K562 (cell line): ENCODE data around the gene SCYL1. TPM values are rescaled to one million over a fixed set of nuclear protein-coding genes. Genes with fewer than 3 reads are reported as not detected.
A peak's percentile ranks its signal among the peaks of the same experiment; 100 is the strongest.

Source experiments
- CUX1 ChIP-seq: fragments of 200-800 bp; sonication (Bioruptor generic); IDR thresholded peaks from 2 replicates; pipeline ENCODE4 v1.6.1; 2016; ENCODE audit warnings: missing genetic modification characterization, missing compliant biosample characterization
- ETV1 ChIP-seq: fragments of 450-650 bp; conservative IDR thresholded peaks from 2 replicates; pipeline ENCODE4 v1.6.1; 2016; ENCODE audit warnings: missing genetic modification characterization, control low read depth, low read depth, missing compliant biosample characterization
- ETV5 ChIP-seq: sonication (generic); formaldehyde crosslinking; IDR thresholded peaks from 2 replicates; pipeline ENCODE4 v1.4.0; 2020; ENCODE audit warnings: low read depth, mild to moderate bottlenecking, missing genetic modification reagents
- GTF2A2 ChIP-seq: IDR thresholded peaks from 2 replicates; pipeline ENCODE4 v1.6.1; 2016; ENCODE audit warnings: mild to moderate bottlenecking, missing genetic modification characterization, missing compliant biosample characterization
- HDAC8 ChIP-seq: fragments of 450-650 bp; IDR thresholded peaks from 2 replicates; pipeline ENCODE4 v1.6.1; 2016; ENCODE audit warnings: mild to moderate bottlenecking, missing genetic modification characterization, moderate library complexity, missing compliant biosample characterization
- KLF6 ChIP-seq: fragments of 250-450 bp; sonication (Bioruptor Pico); IDR thresholded peaks from 2 replicates; pipeline ENCODE4 v1.4.0; 2020; ENCODE audit warnings: mild to moderate bottlenecking, moderate library complexity, borderline replicate concordance
- MYC ChIP-seq, 2 experiments: fragments of 250-450 bp in 1 of 2; sonication (Bioruptor Pico) in 1 of 2; IDR thresholded peaks; 2 replicates each; pipeline versions ENCODE4 v1.5.1 to v1.6.1; 2012 to 2021; ENCODE audit warnings: low read depth in 2 of 2, borderline replicate concordance in 1 of 2, improper control_type of control experiment in 1 of 2, low read length in 1 of 2, mild to moderate bottlenecking in 1 of 2, moderate library complexity in 1 of 2
- PBX2 ChIP-seq, 2 experiments: IDR thresholded peaks in 1 of 2; conservative IDR thresholded peaks in 1 of 2; 2 replicates each; pipeline ENCODE4 v1.6.1; 2016; ENCODE audit warnings: low read depth in 2 of 2, mild to moderate bottlenecking in 1 of 2, missing compliant biosample characterization in 1 of 2, missing genetic modification characterization in 1 of 2, moderate library complexity in 1 of 2
- PHF21A ChIP-seq: fragments of 450-650 bp; IDR thresholded peaks from 2 replicates; pipeline ENCODE4 v1.6.1; 2017; ENCODE audit warnings: low read depth, borderline replicate concordance
- TEAD2 ChIP-seq: fragments of 450-650 bp; IDR thresholded peaks from 2 replicates; pipeline ENCODE4 v1.6.1; 2016; ENCODE audit warnings: missing genetic modification characterization, control low read depth, missing compliant biosample characterization
- TEAD4 ChIP-seq, 2 experiments: sonication (generic) in 1 of 2; formaldehyde crosslinking in 1 of 2; IDR thresholded peaks; 2 replicates each; pipeline versions ENCODE4 v1.6.1 to v1.8.0; 2012 to 2022; ENCODE audit warnings: borderline replicate concordance in 1 of 2, inconsistent platforms in 1 of 2, low read length in 1 of 2, mild to moderate bottlenecking in 1 of 2, missing genetic modification reagents in 1 of 2
- TRIM24 ChIP-seq, 2 experiments: fragments of 450-650 bp; IDR thresholded peaks; 2 replicates each; pipeline ENCODE4 v1.6.1; 2016
- VEZF1 ChIP-seq: fragments of 200-800 bp; sonication (Bioruptor generic); IDR thresholded peaks from 2 replicates; pipeline ENCODE4 v1.6.1; 2017; ENCODE audit warnings: missing genetic modification characterization, missing compliant biosample characterization
- ZKSCAN1 ChIP-seq: fragments of 150-350 bp; IDR thresholded peaks from 2 replicates; pipeline ENCODE4 v1.6.1; 2016; ENCODE audit warnings: low read depth, low read length
- ZNF507 ChIP-seq: conservative IDR thresholded peaks from 2 replicates; pipeline ENCODE4 v1.6.1; 2017; ENCODE audit warnings: missing genetic modification characterization, missing compliant biosample characterization
- polyA plus RNA-seq, 8 experiments: library from polyadenylated mRNA; depleted of rRNA in 4 of 8; stranded (reverse) in 5 of 8; unstranded in 3 of 8; fragments of >200 nt; fragmentation: Nextera tagmentation in 2 of 8; fragmentation: Illumina TruSeq in 1 of 8; extraction: Ambion mirVana in 2 of 8; extraction: Trizol in 1 of 8; gene quantifications; 2 replicates each; pipeline versions ENCODE4 v1.2.1 to v1.2.3, GENCODE V29; 2011 to 2014; ENCODE audit warnings: inconsistent platforms in 1 of 8, missing spikeins in 1 of 8
- total RNA-seq, 7 experiments: library from RNA; depleted of rRNA in 6 of 7; stranded (reverse); fragments of >200 nt in 6 of 7; fragmentation: Illumina TruSeq in 2 of 7; extraction: Trizol in 2 of 7; gene quantifications; 2 replicates each; pipeline versions ENCODE4 v1.2.1 to v1.2.3, GENCODE V29; 2011 to 2021; ENCODE audit warnings: low replicate concordance in 1 of 7

Gene SCYL1
- total and polyA plus RNA-seq, 9 of the 15 experiments (the other 6 are each of a cell fraction or from before 2014, with no cell fraction given) = 1.9 to 145 (median 57.6) TPM

GRCh38 chr11:65569973-65570918 lies 45.4 kb downstream of the SCYL1 start, which contains the start of gene ZNRD2 (continued):
- TF ChIP-seq ETV5 (CRISPR knock-in tag) = peak; percentile 98
- peak; percentile 92 for TF ChIP-seq VEZF1 (CRISPR knock-in tag)
- 0 out of 2 replicates have a peak, but pooled peaks have one; percentile 15 for TF ChIP-seq HDAC8 (tag)
- peak; percentile 97 for TF ChIP-seq ETV1 (tag)
- peak in 1 of 2 experiments; percentile 68; a peak in 1 of 4 replicates for TF ChIP-seq TRIM24 (IDR thresholded peaks at IDR 0.05)
- no peak for TF ChIP-seq CUX1 (CRISPR knock-in tag)
- TF ChIP-seq PBX2 (CRISPR knock-in tag; IDR thresholded peaks at IDR 0.05; ENCODE audit: low read depth) = peak; percentile 47
- TF ChIP-seq PBX2 (tag; conservative IDR thresholded peaks at IDR 0.05; ENCODE audit: low read depth) = peak; percentile 25; the same call in 1 of the 2 replicates
- no peak for TF ChIP-seq ZNF507
- 0 out of 2 replicates have a peak, but pooled peaks have one; percentile 26 for TF ChIP-seq PHF21A
- peak; percentile 48; the same call in 1 of the 2 replicates for TF ChIP-seq KLF6 (CRISPR knock-in tag)
- TF ChIP-seq MYC (IDR thresholded peaks at IDR 0.05; ENCODE audit: low read depth, low read length) = peak; percentile 74; the same call in 1 of the 2 replicates
- TF ChIP-seq MYC (CRISPR knock-in tag; IDR thresholded peaks at IDR 0.05; ENCODE audit: borderline replicate concordance, low read depth) = 0 out of 2 replicates have a peak, but pooled peaks have one; percentile 45
- peak; percentile 8; the same call in 1 of the 2 replicates for TF ChIP-seq ZKSCAN1
- no peak for TF ChIP-seq GTF2A2 (tag)
- peak; percentile 21; the same call in 1 of the 2 replicates for TF ChIP-seq TEAD4 (IDR thresholded peaks at IDR 0.05; ENCODE audit: low read length)
- no peak for TF ChIP-seq TEAD4 (CRISPR knock-in tag; IDR thresholded peaks at IDR 0.05; ENCODE audit: borderline replicate concordance)
- TF ChIP-seq TEAD2 (tag) = no peak
